Natural killer cell (primary cell): ENCODE data around the gene ATP6V0E1. TPM values are rescaled to one million over a fixed set of nuclear protein-coding genes. Genes with fewer than 3 reads are reported as not detected.

Experiments used
- ATAC-seq, 3 donors: fragments of 150-1000 bp in 2 of 3; fragments of 200-7000 bp in 1 of 3; cut with Tn5 transposase; 1 replicate in 1 of 3; 2 replicates in 2 of 3; pipeline ENCODE4 v1.10.0; 2021; ENCODE audit warnings: mild to moderate bottlenecking in 2 of 3, moderate library complexity in 2 of 3
- DNase-seq, 2 donors: peaks; one replicate each; pipeline versions ENCODE4 v3.0.0 to v3.0.0-alpha.2; 2013 to 2021; ENCODE audit warnings: mixed read lengths in 1 of 2
- H3K27ac ChIP-seq: one replicate; pipeline ENCODE4 v1.5.1; 2013; ENCODE audit warnings: mild to moderate bottlenecking, low read length
- H3K27me3 ChIP-seq: one replicate; pipeline ENCODE4 v1.6.1; 2013; ENCODE audit warnings: low read length; ENCODE audit not compliant: control insufficient read depth, insufficient read depth
- H3K36me3 ChIP-seq: one replicate; pipeline ENCODE4 v1.6.1; 2013; ENCODE audit warnings: low read length; ENCODE audit not compliant: control insufficient read depth, insufficient read depth
- H3K4me1 ChIP-seq: one replicate; pipeline ENCODE4 v1.6.1; 2013; ENCODE audit warnings: low read length; ENCODE audit not compliant: control insufficient read depth, insufficient read depth
- H3K4me3 ChIP-seq: one replicate; pipeline ENCODE4 v1.5.1; 2013; ENCODE audit warnings: low read length
- H3K9me3 ChIP-seq: one replicate; pipeline ENCODE4 v1.6.1; 2013; ENCODE audit warnings: low read length; ENCODE audit not compliant: control insufficient read depth, insufficient read depth
- H3K27ac Mint-ChIP-seq, 2 donors: one replicate each; pipeline ENCODE4 v1.8.0; 2022; ENCODE audit warnings: mild to moderate bottlenecking in 2 of 2, mixed read lengths in 2 of 2, moderate library complexity in 1 of 2
- H3K27me3 Mint-ChIP-seq, 2 donors: one replicate each; pipeline ENCODE4 v1.8.0; 2022; ENCODE audit warnings: low read depth in 2 of 2, mixed read lengths in 2 of 2
- H3K36me3 Mint-ChIP-seq: one replicate; pipeline ENCODE4 v1.8.0; 2022; ENCODE audit warnings: mixed read lengths
- H3K4me1 Mint-ChIP-seq, 2 donors: one replicate each; pipeline ENCODE4 v1.8.0; 2022; ENCODE audit warnings: mixed read lengths in 2 of 2
- H3K4me3 Mint-ChIP-seq: one replicate; pipeline ENCODE4 v1.8.0; 2022; ENCODE audit warnings: mild to moderate bottlenecking, moderate library complexity, mixed read lengths
- H3K9me3 Mint-ChIP-seq, 2 donors: one replicate each; pipeline ENCODE4 v1.8.0; 2022; ENCODE audit warnings: mixed read lengths in 2 of 2
- WGBS: methylation state at CpG from one replicate; pipeline ENCODE4 v1.1.7; 2013; ENCODE audit warnings: missing lambda C conversion rate; ENCODE audit not compliant: insufficient coverage; 5-methylcytosine and 5-hydroxymethylcytosine counted together
- intact Hi-C: fragments of 100-400 bp; cut with micrococcal nuclease; formaldehyde crosslinking; loops from one replicate; pipeline ENCODE4 v1.14.2; 2022
- total RNA-seq, 4 donors: library from RNA; stranded (reverse); fragments of 120-200 nt in 1 of 4; gene quantifications; one replicate each; pipeline versions ENCODE4 v1.2.3 to v1.2.4, GENCODE V29; 2013 to 2022
- TF ChIP-seq, protein P1 (sequence below): fragments of 200-600 bp; IDR thresholded peaks from one replicate; pipeline ENCODE4 v1.8.0; 2022; ENCODE audit warnings: antibody characterized with exemption

The ATP6V0E1 gene
- total RNA-seq, 3 donors from 2014 or later (not counting 1 experiment from before 2014, with no cell fraction given): 101 to 141 (median 103) TPM

DNA sequence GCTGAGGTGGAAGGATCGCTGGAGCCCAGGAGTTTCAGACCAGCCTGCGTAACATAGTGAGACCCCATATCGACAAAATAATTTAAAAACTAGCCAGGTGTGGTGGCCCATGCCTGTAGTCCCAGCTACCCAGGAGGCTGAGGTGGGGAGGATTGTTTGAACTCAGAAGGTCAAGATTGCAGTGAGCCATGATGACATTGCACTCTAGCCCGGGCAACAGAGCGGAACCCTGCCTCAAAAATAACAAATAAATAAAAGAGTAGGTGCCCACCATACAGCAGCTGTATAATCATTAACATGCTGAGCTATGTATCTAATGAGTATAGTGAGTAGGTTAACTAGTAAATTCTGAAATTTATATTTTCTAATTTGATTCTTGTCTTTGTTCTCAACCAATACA is 11.0 kb upstream of the ATP6V0E1 start:
- Histone ChIP-seq H3K4me3 (no peak overlapping the region), H3K4me1 (no peaks in the 10 kb centered on the region), H3K27me3 (no peaks in the 10 kb centered on the region), H3K36me3 (peaks cover 12% of the 10 kb centered on the region), H3K9me3 (no peaks in the 10 kb centered on the region), H3K27ac (no peak overlapping the region)
- H3K4me3 Mint-ChIP-seq: no peak overlapping the region
- H3K4me1 Mint-ChIP-seq: no peaks in the 10 kb centered on the region
- intact Hi-C loops: no loop called here
- H3K27me3 Mint-ChIP-seq: peaks cover 7 to 14% of the 10 kb centered on the region in 2 donors
- no peaks in the 10 kb centered on the region for H3K36me3 Mint-ChIP-seq
- TF ChIP-seq, protein P1, sequence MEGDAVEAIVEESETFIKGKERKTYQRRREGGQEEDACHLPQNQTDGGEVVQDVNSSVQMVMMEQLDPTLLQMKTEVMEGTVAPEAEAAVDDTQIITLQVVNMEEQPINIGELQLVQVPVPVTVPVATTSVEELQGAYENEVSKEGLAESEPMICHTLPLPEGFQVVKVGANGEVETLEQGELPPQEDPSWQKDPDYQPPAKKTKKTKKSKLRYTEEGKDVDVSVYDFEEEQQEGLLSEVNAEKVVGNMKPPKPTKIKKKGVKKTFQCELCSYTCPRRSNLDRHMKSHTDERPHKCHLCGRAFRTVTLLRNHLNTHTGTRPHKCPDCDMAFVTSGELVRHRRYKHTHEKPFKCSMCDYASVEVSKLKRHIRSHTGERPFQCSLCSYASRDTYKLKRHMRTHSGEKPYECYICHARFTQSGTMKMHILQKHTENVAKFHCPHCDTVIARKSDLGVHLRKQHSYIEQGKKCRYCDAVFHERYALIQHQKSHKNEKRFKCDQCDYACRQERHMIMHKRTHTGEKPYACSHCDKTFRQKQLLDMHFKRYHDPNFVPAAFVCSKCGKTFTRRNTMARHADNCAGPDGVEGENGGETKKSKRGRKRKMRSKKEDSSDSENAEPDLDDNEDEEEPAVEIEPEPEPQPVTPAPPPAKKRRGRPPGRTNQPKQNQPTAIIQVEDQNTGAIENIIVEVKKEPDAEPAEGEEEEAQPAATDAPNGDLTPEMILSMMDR: no peak
- ATAC-seq (no peak), DNase-seq (no peak)
- H3K9me3 Mint-ChIP-seq: no peaks in the 10 kb centered on the region
- no peak overlapping the region for H3K27ac Mint-ChIP-seq
- 96% methylated on average over 3 of the region's 5 CpGs for WGBS

DNA sequence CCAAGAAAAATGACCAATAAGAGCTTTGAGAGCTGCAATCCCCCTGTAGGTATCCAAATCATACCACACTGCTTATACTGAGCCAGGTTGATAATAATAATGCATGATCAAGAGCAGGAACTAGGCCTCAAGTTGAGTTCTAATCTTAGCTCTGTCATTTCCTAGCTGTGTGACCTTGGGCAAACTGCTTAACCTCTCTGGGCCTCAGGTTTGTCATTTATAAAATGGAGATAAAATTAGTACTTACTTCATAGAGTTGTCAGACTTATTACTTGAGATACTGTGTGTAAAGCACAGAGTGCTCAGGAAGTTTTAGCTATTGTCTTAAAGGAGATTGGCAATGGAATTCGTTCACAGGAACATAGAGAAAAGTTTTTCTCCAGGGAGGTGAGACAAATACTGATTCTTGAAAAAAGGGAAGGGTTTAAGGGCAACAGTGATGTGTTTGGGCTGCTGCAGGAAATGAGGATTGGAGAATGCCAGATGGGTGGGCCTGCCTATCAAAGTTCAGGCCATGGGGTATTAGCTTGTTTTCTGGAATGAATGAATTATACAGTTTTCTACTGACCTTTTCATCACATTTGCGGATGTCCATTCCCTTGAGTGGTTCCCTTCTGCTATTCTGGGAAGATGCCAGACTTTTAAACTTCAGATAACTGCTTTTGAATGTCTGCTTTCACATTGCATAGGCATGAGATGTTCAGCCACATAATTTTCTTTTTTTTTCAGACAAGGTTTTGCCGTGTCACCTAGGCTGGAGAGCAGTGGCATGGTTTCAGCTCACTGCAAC is 10.2 kb upstream of the ATP6V0E1 start:
- H3K27me3 ChIP-seq: no peaks in the 10 kb centered on the region
- no peaks in the 10 kb centered on the region for H3K9me3 ChIP-seq
- Mint-ChIP-seq H3K4me3 (no peak overlapping the region), H3K9me3 (no peaks in the 10 kb centered on the region), H3K36me3 (no peaks in the 10 kb centered on the region), H3K27ac (no peak overlapping the region), H3K27me3 (peaks cover 7 to 20% of the 10 kb centered on the region in 2 donors), H3K4me1 (no peaks in the 10 kb centered on the region)
- DNase-seq: no peak
- H3K4me1 ChIP-seq: no peaks in the 10 kb centered on the region
- intact Hi-C loops: no loop called here
- WGBS: 73% methylated on average over 3 of the region's 3 CpGs
- no peak for ATAC-seq
- TF ChIP-seq, protein P1: no peak
- H3K36me3 ChIP-seq: peaks cover 10% of the 10 kb centered on the region
- H3K27ac ChIP-seq: no peak overlapping the region
- no peak overlapping the region for H3K4me3 ChIP-seq

- H3K36me3 ChIP-seq: peaks cover 7% of the 10 kb centered on the region
- H3K27ac Mint-ChIP-seq: no peak overlapping the region
- no peaks in the 10 kb centered on the region for H3K9me3 Mint-ChIP-seq
- ATAC-seq: no peak
- intact Hi-C loops: no loop called here
- H3K4me1 ChIP-seq: no peaks in the 10 kb centered on the region
- no peaks in the 10 kb centered on the region for H3K4me1 Mint-ChIP-seq
- peaks cover 7 to 20% of the 10 kb centered on the region in 2 donors for H3K27me3 Mint-ChIP-seq
- H3K27ac ChIP-seq: no peak overlapping the region
- TF ChIP-seq, protein P1: no peak
- no peaks in the 10 kb centered on the region for H3K27me3 ChIP-seq
- H3K4me3 Mint-ChIP-seq: no peak overlapping the region
- H3K36me3 Mint-ChIP-seq: no peaks in the 10 kb centered on the region
- no peak overlapping the region for H3K4me3 ChIP-seq
- H3K9me3 ChIP-seq: no peaks in the 10 kb centered on the region
- no peak for DNase-seq
- WGBS: 83% methylated on average over 8 of the region's 8 CpGs
These were observed 9.6 kb upstream of the ATP6V0E1 start for GRCh38 chr5:172973931-172974330.

DNA sequence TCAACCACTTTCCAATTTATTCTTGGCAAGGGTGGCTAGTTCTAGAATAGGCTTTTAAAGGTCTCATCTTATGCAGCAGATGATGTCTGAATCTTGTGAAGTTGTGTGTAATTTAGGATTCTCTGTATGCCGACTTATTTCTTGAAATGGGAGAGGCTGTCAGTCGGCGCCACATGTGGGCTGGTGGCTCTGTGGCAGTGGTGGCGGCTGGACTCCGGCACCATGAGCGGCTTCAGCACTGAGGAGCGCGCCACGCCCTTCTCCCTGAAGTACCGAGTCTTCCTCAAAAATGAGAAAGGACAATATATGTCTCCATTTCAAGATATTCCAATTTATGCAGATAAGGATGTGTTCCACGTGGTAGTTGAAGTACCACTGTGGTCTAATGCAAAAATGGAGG is 8.3 kb upstream of the ATP6V0E1 start:
- Mint-ChIP-seq H3K4me3 (no peak overlapping the region), H3K9me3 (no peaks in the 10 kb centered on the region), H3K4me1 (no peaks in the 10 kb centered on the region), H3K36me3 (no peaks in the 10 kb centered on the region), H3K27me3 (peaks cover 7 to 20% of the 10 kb centered on the region in 2 donors), H3K27ac (no peak overlapping the region)
- no peaks in the 10 kb centered on the region for H3K9me3 ChIP-seq
- intact Hi-C loops: no loop called here
- no peak overlapping the region for H3K4me3 ChIP-seq
- DNase-seq: no peak
- H3K4me1 ChIP-seq: no peaks in the 10 kb centered on the region
- 91% methylated on average over 10 of the region's 11 CpGs for WGBS
- no peaks in the 10 kb centered on the region for H3K27me3 ChIP-seq
- H3K36me3 ChIP-seq: no peaks in the 10 kb centered on the region
- H3K27ac ChIP-seq: no peak overlapping the region
- TF ChIP-seq, protein P1: no peak
- ATAC-seq: no peak
